Peyer's patch (tissue), 4 donors: ENCODE measurements around the gene PAX7. TPM values are rescaled to one million over a fixed set of nuclear protein-coding genes. Genes with fewer than 3 reads are reported as not detected.

ENCODE experiments used
- DNase-seq, 3 donors: peaks; one replicate each; pipeline ENCODE4 v3.0.0-alpha.2; 2017 to 2019
- H3K27ac ChIP-seq, 4 donors: fragments of 200-600 bp; sonication (generic); one replicate each; pipeline ENCODE4 v1.5.1; 2016 to 2019
- H3K27me3 ChIP-seq, 2 donors: fragments of 200-600 bp; sonication (generic); one replicate each; pipeline ENCODE4 v1.5.1; 2019
- H3K36me3 ChIP-seq, 3 donors: fragments of 200-600 bp; sonication (generic); one replicate each; pipeline ENCODE4 v1.5.1; 2016 to 2019
- H3K4me1 ChIP-seq, 4 donors: fragments of 200-600 bp; sonication (generic); one replicate each; pipeline ENCODE4 v1.5.1; 2016 to 2019
- H3K4me3 ChIP-seq, 4 donors: fragments of 200-600 bp; sonication (generic); 1 replicate in 3 of 4; 2 replicates in 1 of 4; pipeline ENCODE4 v1.5.1; 2016 to 2019; ENCODE audit warnings: mild to moderate bottlenecking in 1 of 4
- H3K9me3 ChIP-seq, 4 donors: fragments of 200-600 bp; sonication (generic); one replicate each; pipeline ENCODE4 v1.5.1; 2016 to 2019; ENCODE audit warnings: mild to moderate bottlenecking in 1 of 4
- CTCF ChIP-seq, 6 experiments: fragments of 450-650 bp in 4 of 6; fragments of 200-600 bp in 2 of 6; sonication (generic) in 1 of 6; IDR thresholded peaks; one replicate each; pipeline ENCODE4 v1.5.1; 2017 to 2019; ENCODE audit warnings: antibody characterized with exemption in 6 of 6, mild to moderate bottlenecking in 3 of 6, moderate library complexity in 1 of 6
- POLR2A ChIP-seq, 2 donors: fragments of 450-650 bp; IDR thresholded peaks; one replicate each; pipeline ENCODE4 v1.5.1; 2017; ENCODE audit warnings: antibody characterized with exemption in 2 of 2, mild to moderate bottlenecking in 2 of 2, moderate library complexity in 2 of 2
- total RNA-seq, 4 donors: library from RNA; depleted of rRNA; stranded (reverse); fragments of >200 nt; gene quantifications; one replicate each; pipeline ENCODE4 v1.1.0, GENCODE V29; 2016

Gene PAX7
- total RNA-seq, 4 donors from 2014 or later: not detected

DNA sequence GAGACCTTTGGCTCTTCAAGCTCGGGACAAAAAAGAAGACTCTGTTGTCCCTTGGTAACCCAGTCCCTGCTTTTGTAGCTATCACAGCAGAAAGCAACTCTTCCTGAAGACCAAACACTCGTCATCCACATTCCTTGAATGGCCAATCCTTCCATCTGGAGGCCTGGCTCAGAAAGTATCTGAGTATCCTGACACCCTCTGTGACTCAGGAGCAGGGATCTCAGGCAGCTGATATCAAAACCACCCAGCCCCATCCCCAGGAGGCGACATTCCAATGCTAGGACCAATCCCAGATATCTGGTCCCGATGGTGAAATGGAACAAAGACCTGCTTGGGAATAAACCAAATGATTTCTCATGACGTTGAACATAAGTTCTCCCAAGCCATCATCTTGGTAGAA lies 116.3 kb downstream of the PAX7 start:
- Histone ChIP-seq H3K9me3 (peaks cover 0 to 3% (median 0%) of the 10 kb centered on the region in 4 donors), H3K27ac (no peak overlapping the region), H3K4me3 (no peak overlapping the region), H3K4me1 (no peaks in the 10 kb centered on the region), H3K36me3 (no peaks in the 10 kb centered on the region), H3K27me3 (no peaks in the 10 kb centered on the region)
- DNase-seq: no peak
- no peak for TF ChIP-seq CTCF (IDR thresholded peaks at IDR 0.05)
- no peak for TF ChIP-seq POLR2A (IDR thresholded peaks at IDR 0.05)

DNA sequence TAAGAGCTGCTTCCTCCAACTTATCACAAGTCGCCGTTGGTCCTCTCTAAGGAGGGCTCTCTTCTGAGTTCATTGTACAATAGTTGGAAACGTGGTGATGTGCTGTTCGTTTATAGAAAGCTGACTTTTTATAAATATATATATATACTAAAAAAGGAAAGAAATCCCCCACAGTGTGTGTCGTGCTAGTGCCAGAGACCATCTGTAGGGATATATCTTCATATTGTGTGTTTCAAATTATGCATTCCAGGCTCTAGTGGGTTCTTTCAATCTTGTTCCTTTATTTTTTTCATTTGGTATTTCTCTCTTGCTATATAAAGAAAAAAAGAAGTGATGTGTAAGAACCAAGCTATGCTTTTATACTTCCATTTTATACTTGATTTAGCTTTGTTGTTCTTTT lies 117.0 kb downstream of the PAX7 start:
- no peaks in the 10 kb centered on the region for H3K36me3 ChIP-seq
- no peaks in the 10 kb centered on the region for H3K27me3 ChIP-seq
- H3K4me1 ChIP-seq: no peaks in the 10 kb centered on the region
- H3K4me3 ChIP-seq: no peak overlapping the region
- peaks cover 0 to 3% (median 0%) of the 10 kb centered on the region in 4 donors for H3K9me3 ChIP-seq
- H3K27ac ChIP-seq: no peak overlapping the region
- TF ChIP-seq POLR2A (IDR thresholded peaks at IDR 0.05): no peak
- TF ChIP-seq CTCF (IDR thresholded peaks at IDR 0.05): no peak
- no peak for DNase-seq

DNA sequence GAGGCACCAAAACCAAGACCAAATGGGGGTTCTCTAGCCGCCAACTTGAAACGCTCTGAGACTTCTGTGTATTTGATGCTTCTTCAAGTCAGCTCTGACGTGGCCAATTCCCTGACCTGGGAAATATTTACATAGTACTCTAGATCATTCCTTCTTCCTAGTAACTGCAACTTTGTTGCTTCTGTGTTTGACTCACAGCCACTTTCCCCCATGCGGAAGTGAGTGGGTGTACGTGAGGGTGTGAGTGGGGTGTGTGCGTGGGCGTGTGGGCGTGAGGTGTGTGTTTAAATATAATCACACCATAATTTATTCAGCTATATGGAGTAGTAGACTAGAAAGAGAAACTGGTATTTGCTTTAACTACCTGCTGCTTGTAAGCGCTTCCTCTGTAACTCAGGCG lies 117.8 kb downstream of the PAX7 start:
- Histone ChIP-seq H3K4me1 (no peaks in the 10 kb centered on the region), H3K9me3 (peaks cover 0 to 3% (median 0%) of the 10 kb centered on the region in 4 donors), H3K4me3 (no peak overlapping the region), H3K36me3 (no peaks in the 10 kb centered on the region), H3K27me3 (no peaks in the 10 kb centered on the region), H3K27ac (no peak overlapping the region)
- TF ChIP-seq CTCF (IDR thresholded peaks at IDR 0.05): no peak
- TF ChIP-seq POLR2A (IDR thresholded peaks at IDR 0.05): no peak
- DNase-seq: no peak

DNA sequence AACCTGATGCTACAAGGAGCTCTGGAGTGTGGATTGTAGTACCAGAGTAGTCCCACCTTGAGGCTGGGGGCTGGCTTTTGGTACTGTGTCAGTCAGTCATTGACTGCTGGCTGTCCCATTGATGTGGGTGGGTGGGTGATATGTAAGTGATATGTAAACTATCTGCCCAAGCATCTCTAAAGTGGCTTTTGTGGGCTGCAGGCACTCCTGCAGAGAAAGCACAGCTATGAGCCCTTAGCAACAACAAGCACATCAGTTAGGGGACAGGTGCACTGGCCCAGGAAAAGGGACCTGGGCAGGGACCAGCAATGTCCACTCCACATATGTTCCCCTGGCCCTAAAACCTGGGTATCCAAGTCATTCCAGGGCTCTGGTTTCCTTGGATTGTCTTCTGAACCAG lies 118.9 kb downstream of the PAX7 start:
- peaks cover 0 to 3% (median 0%) of the 10 kb centered on the region in 4 donors for H3K9me3 ChIP-seq

GRCh38 chr1:18750600-18750999 lies 120.0 kb downstream of the PAX7 start:
- Histone ChIP-seq H3K4me1 (no peaks in the 10 kb centered on the region), H3K4me3 (no peak overlapping the region), H3K27me3 (no peaks in the 10 kb centered on the region), H3K9me3 (peaks cover 0 to 3% (median 0%) of the 10 kb centered on the region in 4 donors), H3K36me3 (no peaks in the 10 kb centered on the region), H3K27ac (no peak overlapping the region)
- DNase-seq: no peak
- no peak for TF ChIP-seq CTCF (IDR thresholded peaks at IDR 0.05)
- TF ChIP-seq POLR2A (IDR thresholded peaks at IDR 0.05): no peak

More for the DNA sequence above, 118.9 kb downstream of the PAX7 start:
- H3K4me1 ChIP-seq: no peaks in the 10 kb centered on the region
- H3K27me3 ChIP-seq: no peaks in the 10 kb centered on the region
- no peak overlapping the region for H3K4me3 ChIP-seq
- H3K36me3 ChIP-seq: no peaks in the 10 kb centered on the region
- DNase-seq: no peak
- TF ChIP-seq CTCF (IDR thresholded peaks at IDR 0.05) (no peak), POLR2A (IDR thresholded peaks at IDR 0.05) (no peak)
- H3K27ac ChIP-seq: no peak overlapping the region

GRCh38 chr1:18751425-18751824 lies 120.8 kb downstream of the PAX7 start:
- DNase-seq: no peak
- Histone ChIP-seq H3K36me3 (no peaks in the 10 kb centered on the region), H3K27ac (no peak overlapping the region), H3K27me3 (no peaks in the 10 kb centered on the region), H3K4me1 (no peaks in the 10 kb centered on the region), H3K4me3 (no peak overlapping the region), H3K9me3 (peaks cover 0 to 3% (median 0%) of the 10 kb centered on the region in 4 donors)
- no peak for TF ChIP-seq POLR2A (IDR thresholded peaks at IDR 0.05)
- TF ChIP-seq CTCF (IDR thresholded peaks at IDR 0.05): no peak
